T1000 (cell line): Measurements from ENCODE around the gene STARD3.

ENCODE experiments used
- DNase-seq: peaks from one replicate; lab custom pipeline; 2025; ENCODE audit warnings: mixed read lengths; lab: John Stamatoyannopoulos, UW

STARD3 gene

GRCh38 chr17:39604911-39605491, 31.9 kb upstream of the STARD3 start:
- DNase-seq, result no peak

GRCh38 chr17:39605492-39606433, 31.2 kb upstream of the STARD3 start:
- no peak for DNase-seq

- DNase-seq, result no peak
These were observed 30.4 kb upstream of the STARD3 start for GRCh38 chr17:39606434-39607056.

- DNase-seq, result no peak
These were observed 29.7 kb upstream of the STARD3 start for GRCh38 chr17:39607057-39607850.

GRCh38 chr17:39607851-39608130, 29.2 kb upstream of the STARD3 start, which contains the start of gene NEUROD2:
NEUROD2 (minus strand) TSS chr17:39607920; CDS start chr17:39606599, 1,321 bp downstream.
- no peak for DNase-seq

- no peak for DNase-seq
These were observed 28.6 kb upstream of the STARD3 start for GRCh38 chr17:39608142-39608981.

GRCh38 chr17:39609416-39610025, 27.4 kb upstream of the STARD3 start:
- DNase-seq, result no peak

- DNase-seq, result no peak
These were observed 25.4 kb upstream of the STARD3 start for GRCh38 chr17:39611401-39612112.

GRCh38 chr17:39612291-39612894, 24.6 kb upstream of the STARD3 start:
- no peak for DNase-seq

- no peak for DNase-seq
These were observed 23.9 kb upstream of the STARD3 start for GRCh38 chr17:39612935-39613464.

GRCh38 chr17:39614545-39615157, 22.3 kb upstream of the STARD3 start:
- no peak for DNase-seq

- no peak for DNase-seq
These were observed 21.5 kb upstream of the STARD3 start for GRCh38 chr17:39615434-39615833.

GRCh38 chr17:39617100-39617445, 19.9 kb upstream of the STARD3 start:
- DNase-seq, result no peak

- peak; percentile 64 for DNase-seq
These were observed 19.3 kb upstream of the STARD3 start for GRCh38 chr17:39617446-39618245.

- DNase-seq, result no peak
These were observed 18.6 kb upstream of the STARD3 start for GRCh38 chr17:39618246-39618913.

GRCh38 chr17:39618956-39619785, 17.8 kb upstream of the STARD3 start:
- DNase-seq, result no peak

- DNase-seq, result no peak
These were observed 17.2 kb upstream of the STARD3 start for GRCh38 chr17:39619786-39620101.
